Vagina (tissue), 2 donors: ENCODE results near the gene MSI2.

Source experiments
- CTCF ChIP-seq, 3 experiments: fragments of 450-650 bp in 2 of 3; fragments of 200-600 bp in 1 of 3; sonication (generic) in 1 of 3; IDR thresholded peaks; one replicate each; pipeline ENCODE4 v1.5.1; 2017 to 2019; ENCODE audit warnings: antibody characterized with exemption in 3 of 3, mild to moderate bottlenecking in 2 of 3, moderate library complexity in 2 of 3
- POLR2AphosphoS5 ChIP-seq, 2 donors: sonication (generic); formaldehyde crosslinking; IDR thresholded peaks; one replicate each; pipeline ENCODE4 v1.9.0; 2017; ENCODE audit warnings: antibody characterized with exemption in 2 of 2, mild to moderate bottlenecking in 2 of 2, low read depth in 1 of 2; ENCODE audit not compliant: insufficient read depth in 1 of 2

- no peak for TF ChIP-seq CTCF (IDR thresholded peaks at IDR 0.05)
- TF ChIP-seq POLR2AphosphoS5 (IDR thresholded peaks at IDR 0.05; ENCODE audit: insufficient read depth in 1 of 2, low read depth in 1 of 2): no peak
Observed at GRCh38 chr17:57269052-57269451, 12.7 kb downstream of the MSI2 start.
